NCI-H2196 (cell line): ENCODE measurements around the gene GREB1L.

Source experiments
- DNase-seq: peaks from one replicate; lab custom pipeline; 2025; ENCODE audit not compliant: unreplicated experiment; lab: John Stamatoyannopoulos, UW

The GREB1L gene

DNA sequence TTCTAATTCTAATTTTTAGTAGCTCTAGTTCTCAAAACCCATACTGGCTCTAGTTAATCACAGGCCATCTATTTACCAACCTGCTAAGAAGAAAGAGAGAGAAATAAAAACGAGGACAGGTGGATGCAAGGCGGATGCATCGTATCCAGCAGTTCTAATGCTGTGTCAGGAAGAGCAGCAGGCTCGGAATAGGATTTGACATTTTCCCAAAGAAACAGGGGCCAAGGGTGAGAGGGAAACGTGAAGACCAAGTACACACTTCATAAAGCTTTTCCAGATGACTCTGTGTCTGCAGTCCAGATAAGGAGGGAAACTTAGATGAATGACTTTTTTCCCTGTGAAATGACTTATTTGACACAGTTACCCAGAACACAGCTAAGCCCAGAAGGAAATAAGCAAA, 241.0 kb downstream of the GREB1L start:
- no peak for DNase-seq

DNA sequence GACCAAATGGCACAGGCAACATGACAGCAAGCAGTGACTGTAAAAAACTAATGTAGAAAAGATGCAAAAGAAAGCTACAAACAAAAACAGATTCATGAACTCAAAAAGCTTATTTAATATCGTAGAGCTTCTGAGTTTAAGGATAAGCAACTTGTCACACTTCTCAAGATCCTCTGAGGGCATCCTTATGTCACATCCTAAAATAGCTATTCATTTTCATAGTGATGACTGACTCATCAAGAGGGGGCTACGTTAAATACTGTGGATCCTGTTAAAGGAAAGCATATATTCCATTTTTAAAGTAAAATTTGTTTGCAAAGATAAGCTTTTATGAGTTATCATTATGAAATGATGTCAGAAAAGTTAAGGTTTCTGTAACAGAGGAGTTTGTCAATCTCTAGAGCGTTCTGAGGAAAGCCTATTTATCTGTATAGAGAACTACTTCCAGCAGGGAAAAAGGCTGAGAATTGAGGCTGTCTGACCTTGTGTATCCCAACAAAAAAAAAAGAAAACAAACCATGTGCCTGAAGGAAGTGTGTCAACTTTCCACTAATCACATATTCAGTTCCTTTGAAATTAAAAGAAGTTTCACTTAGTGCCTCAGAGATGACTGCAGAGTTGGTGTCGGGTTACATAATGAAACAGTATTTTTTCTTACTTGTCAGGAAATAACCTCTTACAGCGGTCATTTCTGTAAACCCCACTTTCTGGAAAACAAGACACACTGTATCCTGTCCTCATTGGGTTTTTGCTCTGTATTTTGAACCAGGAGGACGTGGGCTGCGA, 243.0 kb downstream of the GREB1L start:
- no peak for DNase-seq

DNA sequence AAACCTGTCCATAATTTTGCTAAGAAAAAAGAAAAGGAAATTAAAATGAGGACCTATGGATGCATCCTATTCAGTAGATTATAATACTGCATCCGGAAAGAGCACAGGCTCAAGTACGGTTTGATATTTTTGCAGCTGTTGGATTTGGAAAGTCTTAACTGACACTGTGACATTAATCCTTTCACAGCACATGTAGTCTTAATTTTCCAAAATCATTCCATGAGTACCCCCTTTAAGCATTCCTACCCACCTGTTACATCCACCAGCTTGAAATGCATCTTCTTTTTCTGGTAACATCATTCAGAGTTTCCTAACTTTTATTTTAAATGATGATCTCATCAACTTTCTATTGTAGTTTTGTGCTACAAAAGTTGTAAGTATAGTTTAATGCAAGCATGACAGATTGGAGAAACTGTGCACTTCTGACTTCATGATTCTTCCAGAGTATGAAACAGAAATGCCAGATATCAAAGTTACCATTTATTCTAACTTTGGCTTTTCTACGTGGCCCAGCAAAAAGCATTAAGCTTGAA, 244.9 kb downstream of the GREB1L start:
- no peak for DNase-seq

DNA sequence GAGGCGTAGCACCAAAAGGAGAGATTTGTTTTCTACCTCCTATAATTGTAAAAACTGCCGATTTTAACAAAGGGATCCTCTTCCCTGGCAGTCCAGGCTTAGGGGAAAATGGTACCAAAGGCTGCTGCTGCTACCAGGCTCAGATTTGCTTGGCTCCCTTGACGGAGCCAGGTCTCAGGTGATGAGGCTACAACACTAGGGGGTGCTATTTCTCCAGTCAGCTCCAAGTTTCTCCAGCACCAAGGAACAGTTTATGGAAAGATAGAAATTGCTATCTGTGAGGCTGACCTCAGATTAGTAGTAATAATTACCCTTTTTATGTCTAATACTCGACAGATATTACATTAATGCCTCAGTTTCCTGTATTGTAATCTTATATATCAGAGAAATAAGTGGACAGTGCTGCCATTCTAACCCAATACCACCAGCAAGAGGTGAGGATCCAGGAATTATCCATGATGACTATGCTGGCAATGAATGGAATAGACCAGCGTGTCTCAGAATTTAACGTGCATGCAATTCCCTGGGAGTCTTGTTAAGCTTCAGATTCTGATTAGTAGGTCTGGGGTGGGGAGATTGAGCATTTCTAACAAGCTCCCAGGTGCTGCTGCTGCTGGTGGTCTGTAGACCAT, 247.2 kb downstream of the GREB1L start:
- DNase-seq, result peak; percentile 66

DNA sequence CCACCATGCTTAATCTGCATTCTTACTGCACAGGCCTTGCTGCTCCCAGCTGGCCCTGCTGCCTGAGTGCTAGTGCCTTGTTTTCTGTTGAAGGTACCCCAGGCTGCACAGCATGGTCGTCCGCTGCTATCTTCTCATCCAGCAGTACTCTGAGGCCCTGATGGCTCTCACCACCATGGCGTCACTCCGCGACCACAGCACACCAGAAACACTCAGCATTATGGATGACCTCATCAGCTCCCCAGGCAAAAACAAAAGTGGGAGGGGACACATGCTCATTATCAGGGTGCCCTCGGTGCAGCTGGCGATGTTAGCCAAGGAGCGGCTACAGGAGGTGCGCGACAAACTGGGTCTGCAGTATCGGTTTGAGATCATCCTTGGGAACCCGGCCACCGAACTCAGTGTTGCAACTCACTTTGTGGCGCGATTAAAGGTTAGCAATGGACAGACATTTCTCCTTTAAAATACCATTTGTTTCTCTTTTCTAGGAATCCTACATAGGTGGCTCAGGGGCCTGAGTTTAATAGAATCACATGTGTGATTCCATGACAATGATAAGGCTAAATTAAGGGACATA, 248.0 kb downstream of the GREB1L start:
- DNase-seq, result no peak

DNA sequence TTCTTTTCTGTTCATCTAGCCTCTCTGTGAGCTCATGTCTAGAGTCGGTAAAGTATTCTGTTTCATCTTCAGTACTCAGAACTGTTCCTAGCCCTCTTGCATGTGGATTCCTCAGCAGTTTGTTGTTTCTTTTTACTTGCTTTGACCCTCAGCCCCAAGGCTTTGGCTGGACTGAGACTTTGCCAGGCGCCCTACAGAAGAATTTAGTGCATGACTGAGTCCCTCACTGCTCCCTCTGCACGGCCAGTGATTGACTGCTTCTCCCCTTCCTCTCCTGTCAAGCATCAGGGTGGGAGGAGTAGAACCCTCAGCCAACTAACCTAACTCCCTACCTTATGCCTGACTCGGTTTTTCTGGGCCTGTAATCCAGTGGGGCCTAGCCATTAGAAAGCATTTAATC, 248.7 kb downstream of the GREB1L start:
- DNase-seq, result no peak

DNA sequence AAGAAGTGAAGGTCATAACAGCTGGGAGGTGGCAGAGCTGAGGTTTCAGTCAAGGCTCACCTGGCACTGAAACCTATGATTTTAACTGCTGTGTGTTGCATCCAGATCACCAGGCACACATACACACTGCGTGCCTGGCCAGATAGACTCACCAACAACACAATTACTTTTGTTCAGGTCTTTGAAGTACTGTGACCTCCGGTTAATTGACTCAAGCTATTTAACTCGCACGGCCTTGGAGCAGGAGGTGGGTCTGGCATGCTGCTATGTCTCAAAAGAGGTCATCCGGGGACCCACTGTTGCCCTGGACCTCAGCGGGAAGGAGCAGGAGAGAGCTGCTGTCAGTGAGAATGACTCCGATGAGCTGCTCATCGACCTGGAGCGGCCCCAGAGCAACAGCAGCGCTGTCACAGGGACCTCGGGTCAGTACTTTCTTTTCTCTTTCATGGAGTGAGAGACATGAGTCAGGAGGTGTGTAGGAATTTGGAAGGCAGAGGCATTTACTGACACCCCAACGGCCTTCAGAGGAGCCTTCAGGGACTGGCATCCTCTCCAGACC, 254.3 kb downstream of the GREB1L start:
- no peak for DNase-seq

DNA sequence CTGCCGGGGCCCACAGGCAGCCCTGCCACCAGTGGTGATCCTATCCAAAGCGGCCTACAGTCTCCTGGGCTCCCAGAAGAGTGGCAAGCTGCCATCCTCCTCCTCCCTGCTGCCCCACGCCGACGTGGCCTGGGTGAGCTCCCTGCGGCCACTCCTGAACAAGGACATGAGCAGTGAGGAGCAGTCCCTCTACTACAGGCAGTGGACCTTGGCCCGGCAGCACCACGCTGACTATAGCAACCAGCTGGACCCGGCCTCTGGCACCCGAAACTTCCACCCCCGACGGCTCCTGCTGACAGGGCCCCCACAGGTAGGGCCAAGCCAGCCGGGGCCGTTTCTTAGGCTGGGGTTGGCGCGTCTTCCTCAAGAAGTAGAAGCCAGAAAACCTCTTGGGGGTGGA, 258.0 kb downstream of the GREB1L start:
- DNase-seq, result no peak

DNA sequence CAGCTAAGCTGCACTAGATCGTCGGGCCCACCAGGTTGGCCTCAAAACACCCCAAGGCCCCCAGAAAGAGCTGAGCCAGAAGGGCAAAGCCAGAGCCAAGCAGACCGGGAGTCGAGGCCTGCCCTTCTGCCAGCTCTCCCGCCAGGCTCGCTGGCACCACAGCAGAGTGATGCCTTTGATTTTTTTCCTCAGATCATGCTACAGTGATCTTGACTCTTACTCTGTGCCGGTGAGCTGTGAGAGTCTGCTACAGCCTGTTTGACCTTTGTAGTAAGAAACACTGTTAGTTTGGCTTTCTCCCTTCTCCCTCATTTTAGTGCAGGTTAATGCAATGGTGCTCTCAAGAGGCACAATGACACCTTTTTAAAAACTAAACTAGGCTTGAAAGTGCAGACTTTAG, 260.6 kb downstream of the GREB1L start:
- no peak for DNase-seq

DNA sequence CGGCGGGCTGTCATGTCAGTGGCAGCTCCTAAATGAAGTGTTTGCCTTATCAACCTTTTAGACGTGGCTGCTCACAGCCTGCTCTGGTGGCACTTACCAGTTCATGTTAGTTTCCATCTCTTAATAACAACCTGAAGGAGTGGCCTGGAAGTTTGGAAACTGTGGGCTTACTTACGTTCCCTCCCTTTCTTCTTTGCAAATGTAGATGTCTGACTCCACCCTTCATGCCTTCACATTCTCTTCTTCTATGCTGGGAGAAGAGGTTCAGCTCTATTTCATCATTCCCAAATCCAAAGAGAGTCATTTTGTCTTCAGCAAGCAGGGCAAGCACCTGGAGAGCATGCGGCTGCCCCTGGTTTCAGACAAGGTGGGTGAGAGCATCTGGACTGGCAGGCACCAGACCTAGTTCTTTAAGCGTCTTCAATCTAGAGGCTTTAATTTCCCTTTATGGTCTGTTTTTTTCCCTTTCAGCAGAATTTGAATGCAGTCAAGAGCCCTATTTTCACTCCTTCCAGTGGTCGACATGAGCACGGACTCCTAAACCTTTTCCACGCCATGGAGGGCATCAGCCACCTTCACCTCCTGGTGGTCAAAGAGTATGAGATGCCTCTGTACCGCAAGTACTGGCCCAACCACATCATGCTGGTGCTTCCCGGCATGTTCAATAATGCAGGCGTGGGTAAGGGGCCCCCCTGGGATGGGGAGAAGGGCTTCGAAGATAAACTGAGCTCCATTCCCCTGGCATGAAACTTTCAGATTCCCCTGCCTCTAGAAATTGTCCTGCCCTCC, 266.1 kb downstream of the GREB1L start:
- DNase-seq, result no peak

DNA sequence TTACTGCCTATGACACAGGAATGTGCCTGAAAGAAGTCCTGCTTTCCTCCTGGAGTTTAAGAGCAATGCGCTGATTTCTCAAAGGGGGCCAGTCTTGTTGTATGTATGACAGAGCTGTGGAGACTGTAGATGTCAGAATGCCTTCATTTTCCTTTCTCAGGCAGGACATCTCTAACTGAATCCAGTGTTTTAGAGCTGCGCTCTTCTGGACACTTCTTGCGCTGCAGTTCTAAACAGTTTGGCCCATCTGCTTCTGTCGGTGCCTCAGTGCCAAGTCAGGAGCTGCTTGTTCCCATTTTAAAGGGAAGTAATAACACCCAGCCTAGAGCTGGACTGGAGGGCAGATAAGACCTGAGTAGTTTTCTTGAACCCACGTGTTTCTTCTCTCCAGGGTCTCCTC, 267.0 kb downstream of the GREB1L start:
- DNase-seq, result no peak

DNA sequence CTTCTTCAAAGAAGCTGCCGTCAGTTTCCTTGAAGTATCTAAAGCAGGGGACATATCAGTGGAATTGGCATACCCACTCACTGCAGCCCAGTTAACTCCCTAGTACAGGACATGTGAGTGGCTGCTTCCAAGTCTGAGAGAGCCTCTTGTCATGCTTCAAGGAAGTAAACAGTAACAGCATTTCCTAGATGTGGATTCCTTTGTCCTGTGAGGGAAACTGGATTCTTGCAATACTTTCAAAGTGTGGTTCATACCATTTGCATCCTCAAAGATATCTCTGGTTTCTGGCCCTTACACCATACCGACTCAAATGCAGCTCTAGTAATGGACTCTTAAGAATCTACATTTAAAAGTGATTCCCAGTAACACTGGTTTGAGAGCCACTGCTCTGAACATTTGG, 271.3 kb downstream of the GREB1L start:
- DNase-seq, result no peak

DNA sequence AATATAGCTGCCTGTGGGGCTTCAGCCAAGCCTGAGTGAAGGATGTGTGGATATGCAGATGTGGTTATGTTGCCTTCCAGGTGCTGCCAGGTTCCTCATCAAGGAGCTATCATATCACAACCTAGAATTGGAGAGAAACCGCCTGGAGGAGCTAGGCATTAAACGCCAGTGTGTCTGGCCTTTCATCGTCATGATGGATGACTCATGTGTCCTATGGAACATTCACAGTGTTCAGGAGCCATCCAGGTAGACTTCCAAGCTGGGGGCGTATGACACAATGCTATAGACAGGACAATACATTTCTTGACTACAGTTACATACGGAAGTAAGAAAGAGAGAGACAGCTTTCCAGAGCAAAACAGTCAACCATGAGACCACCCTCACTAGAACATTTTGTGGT, 271.7 kb downstream of the GREB1L start:
- no peak for DNase-seq

DNA sequence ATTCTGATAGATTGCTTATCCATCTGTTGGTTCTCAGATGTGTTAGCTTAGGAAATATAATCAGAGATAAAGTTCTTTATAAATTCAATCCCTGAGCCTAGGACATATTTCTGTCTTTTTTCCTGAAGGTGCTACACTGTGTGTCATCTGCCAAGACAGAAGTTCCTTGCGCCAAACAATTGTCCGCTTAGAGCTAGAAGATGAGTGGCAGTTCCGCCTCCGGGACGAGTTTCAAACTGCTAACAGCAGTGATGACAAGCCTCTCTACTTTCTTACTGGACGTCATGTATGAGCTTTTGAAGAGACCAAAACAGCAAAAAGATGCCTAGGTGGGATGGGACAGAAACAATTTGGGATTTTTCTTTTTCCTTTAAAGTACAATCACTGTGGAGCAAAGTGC, 280.5 kb downstream of the GREB1L start:
- no peak for DNase-seq

DNA sequence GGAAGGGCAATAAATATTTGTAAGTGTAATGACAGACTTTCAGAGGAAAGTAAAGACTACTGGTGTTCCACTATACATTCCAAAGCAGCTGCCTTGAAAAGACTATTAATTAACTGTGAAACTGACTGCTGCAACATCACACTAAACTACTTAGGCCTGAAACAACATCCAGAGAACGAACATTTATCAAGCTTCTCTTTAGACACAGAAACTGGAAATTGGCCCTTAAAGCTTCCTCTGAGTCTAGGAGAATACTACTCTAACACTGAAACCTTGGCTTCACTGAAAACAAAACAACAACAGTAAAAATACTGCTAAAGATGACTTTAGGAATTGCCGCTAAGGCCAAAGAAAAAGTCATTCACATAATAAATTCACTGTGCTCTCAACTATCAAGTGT, 283.9 kb downstream of the GREB1L start:
- no peak for DNase-seq

DNA sequence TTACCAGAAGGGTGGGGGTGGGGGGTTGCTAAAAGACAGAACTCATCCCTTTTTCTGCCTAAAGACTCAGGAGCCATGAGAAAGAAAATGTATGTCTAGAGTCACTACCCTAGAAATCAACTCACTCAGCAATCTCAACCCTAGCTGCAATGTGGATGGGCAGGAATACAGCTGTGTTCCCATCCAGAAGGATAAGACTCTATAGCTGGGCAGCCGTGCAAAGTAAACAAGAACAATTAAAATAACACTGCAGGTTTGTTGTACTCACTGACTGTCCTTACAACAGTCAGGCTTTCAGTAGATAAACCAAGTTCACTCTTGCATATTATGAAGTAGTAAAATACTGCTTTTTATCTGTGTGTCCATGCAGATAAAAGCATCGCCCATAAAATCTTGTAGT, 284.4 kb downstream of the GREB1L start:
- no peak for DNase-seq

DNA sequence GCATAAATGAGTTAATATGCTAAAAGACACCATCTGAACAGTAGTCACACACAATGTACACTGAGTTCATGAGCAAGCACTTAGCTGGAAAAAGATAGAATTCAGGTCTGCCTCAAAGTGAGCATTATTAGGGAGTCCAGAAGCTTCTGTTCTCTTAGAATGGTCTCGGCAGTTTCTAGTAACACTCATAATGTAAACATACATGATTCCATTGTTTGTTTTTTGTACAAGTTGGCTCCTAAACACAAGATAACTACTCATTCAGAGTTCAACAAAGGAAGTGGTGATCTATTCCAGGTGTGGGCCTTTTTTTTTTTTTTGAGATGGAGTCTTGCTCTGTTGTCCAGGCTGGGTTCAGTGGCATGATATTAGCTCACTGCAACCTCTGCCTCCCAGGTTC, 292.3 kb downstream of the GREB1L start:
- no peak for DNase-seq

DNA sequence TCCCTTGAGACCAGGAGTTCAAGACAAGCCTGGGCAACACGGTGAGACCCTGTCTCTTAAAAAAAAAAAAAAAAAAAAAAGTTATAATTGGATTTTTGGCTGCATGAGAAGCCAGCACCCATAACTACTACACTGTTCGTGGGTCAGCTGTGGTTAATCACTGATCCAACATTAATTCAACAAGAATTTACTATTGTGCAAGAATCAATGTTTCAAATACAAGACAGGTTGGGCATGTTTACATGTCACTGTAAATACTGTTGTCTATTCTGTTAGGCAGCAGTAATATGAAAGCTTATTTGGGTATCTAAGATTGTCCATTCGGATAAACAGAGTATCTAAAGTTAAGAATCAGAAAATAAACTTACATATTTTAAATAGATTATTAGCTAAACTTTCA, 296.2 kb downstream of the GREB1L start:
- DNase-seq, result no peak

DNA sequence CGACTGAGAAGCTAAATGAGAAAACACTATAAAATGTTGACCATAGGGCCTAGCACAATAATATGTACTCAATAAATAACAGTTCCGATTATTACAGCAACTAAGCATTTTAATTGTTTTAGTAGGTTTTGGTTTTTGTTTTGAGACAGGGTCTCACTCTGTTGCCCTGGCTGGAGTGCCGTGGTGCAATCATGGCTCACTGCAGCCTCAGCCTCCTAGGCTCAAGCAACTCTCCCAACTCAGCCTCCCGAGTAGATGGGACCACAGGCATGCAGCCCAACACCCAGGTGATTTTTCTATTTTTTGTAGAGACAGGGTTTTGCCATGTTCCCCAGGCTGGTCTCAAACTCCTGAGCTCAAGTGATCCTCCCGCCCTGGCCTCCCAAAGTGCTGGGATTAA, 304.4 kb downstream of the GREB1L start:
- no peak for DNase-seq

DNA sequence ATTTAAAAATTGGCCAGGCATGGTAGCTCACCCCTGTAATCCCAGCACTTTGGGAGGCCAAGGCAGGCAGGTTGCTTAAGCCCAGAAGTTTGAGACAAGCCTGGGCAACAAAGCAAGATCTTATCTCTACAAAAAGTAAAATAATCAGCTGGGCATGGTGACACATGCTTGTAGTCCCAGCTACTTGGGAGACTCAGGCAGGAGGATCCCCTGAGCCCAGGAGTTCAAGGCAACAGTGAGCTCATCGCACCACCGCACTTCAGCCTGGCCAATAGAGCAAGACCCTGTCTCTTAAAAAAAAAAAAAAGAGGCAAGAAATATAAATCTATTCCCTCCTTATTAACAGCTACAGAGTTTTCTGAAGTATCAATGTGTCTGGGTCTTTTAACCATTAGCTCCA, 306.6 kb downstream of the GREB1L start:
- DNase-seq, result no peak

DNA sequence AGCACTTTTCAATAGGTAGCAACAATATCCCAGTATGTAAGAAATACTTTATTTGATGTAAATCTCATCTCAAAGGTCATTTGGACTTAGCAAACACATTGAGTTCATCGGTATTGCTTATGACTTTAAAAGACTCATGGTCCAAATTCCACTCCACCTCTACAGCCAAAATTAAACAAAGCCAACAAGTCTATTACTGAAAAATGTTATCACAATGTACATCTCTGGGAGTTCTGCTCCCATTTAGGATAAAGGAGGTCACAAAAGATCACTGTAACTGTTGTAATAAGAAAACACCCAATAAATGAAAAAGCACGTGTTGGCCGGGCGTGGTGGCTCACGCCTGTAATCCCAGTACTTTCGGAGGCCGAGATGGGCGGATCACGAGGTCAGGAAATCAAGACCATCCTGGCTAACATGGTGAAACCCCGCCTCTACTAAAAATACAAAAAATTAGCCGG, 308.5 kb downstream of the GREB1L start:
- DNase-seq, result no peak
